Adrenal gland (tissue), 12 donors: ENCODE results near the gene MYH1. TPM values are rescaled to one million over a fixed set of nuclear protein-coding genes. Genes with fewer than 3 reads are reported as not detected.

Source experiments
- DNase-seq, 7 donors: peaks; one replicate each; pipeline ENCODE4 v3.0.0-alpha.2; 2019 to 2020
- H3K27ac ChIP-seq, 5 donors: fragments of 200-600 bp; sonication (generic) in 4 of 5; 1 replicate in 3 of 5; 2 replicates in 2 of 5; pipeline versions ENCODE4 v1.5.1 to v1.8.0; 2016 to 2020; ENCODE audit warnings: mild to moderate bottlenecking in 1 of 5
- H3K27me3 ChIP-seq: fragments of 200-600 bp; 2 replicates; pipeline ENCODE4 v1.8.0; 2021
- H3K36me3 ChIP-seq, 2 donors: fragments of 200-600 bp; replicated peaks in 1 of 2; 1 replicate in 1 of 2; 2 replicates in 1 of 2; pipeline versions ENCODE4 v1.5.1 to v1.8.0; 2018 to 2022
- H3K4me1 ChIP-seq, 2 donors: fragments of 200-600 bp; replicated peaks in 1 of 2; 1 replicate in 1 of 2; 2 replicates in 1 of 2; pipeline versions ENCODE4 v1.5.1 to v1.8.0; 2018 to 2021
- H3K4me3 ChIP-seq, 4 donors: fragments of 200-600 bp; sonication (generic) in 3 of 4; one replicate each; pipeline ENCODE4 v1.5.1; 2016 to 2018
- H3K9me3 ChIP-seq, 3 donors: fragments of 200-600 bp; sonication (generic) in 1 of 3; replicated peaks in 1 of 3; 1 replicate in 2 of 3; 2 replicates in 1 of 3; pipeline versions ENCODE4 v1.5.1 to v1.8.0; 2016 to 2021
- CTCF ChIP-seq, 6 experiments: fragments of 450-650 bp in 4 of 6; fragments of 200-600 bp in 2 of 6; sonication (generic) in 1 of 6; IDR thresholded peaks; 1 replicate in 5 of 6; 2 replicates in 1 of 6; pipeline versions ENCODE4 v1.5.1 to v1.8.0; 2016 to 2021; ENCODE audit warnings: antibody characterized with exemption in 6 of 6, mild to moderate bottlenecking in 2 of 6, moderate library complexity in 1 of 6
- POLR2A ChIP-seq, 2 donors: fragments of 450-650 bp; IDR thresholded peaks; one replicate each; pipeline ENCODE4 v1.6.1; 2017; ENCODE audit warnings: antibody characterized with exemption in 2 of 2, mild to moderate bottlenecking in 2 of 2, moderate library complexity in 1 of 2
- WGBS, 4 donors: extraction: QIAGEN DNeasy Blood & Tissue Kit in 2 of 4; methylation state at CpG; one replicate each; pipeline versions ENCODE4 v1.1.5 to v1.1.7; 2013 to 2017; 5-methylcytosine and 5-hydroxymethylcytosine counted together
- intact Hi-C, 2 donors: fragments of 100-400 bp; cut with DNase I; formaldehyde crosslinking; loops; one replicate each; pipeline versions ENCODE4 v1.14.1 to v1.15.0; 2022 to 2023
- polyA plus RNA-seq, 3 donors: library from polyadenylated mRNA; stranded (reverse); fragments of 200-250 nt in 2 of 3; fragments of 350-450 nt in 1 of 3; fragmentation: Illumina TruSeq in 1 of 3; extraction: RNeasy Lipid Tissue Mini Kit (QIAGEN cat#74804) in 1 of 3; gene quantifications; one replicate each; pipeline ENCODE4 v1.2.3, GENCODE V29; 2013 to 2014
- total RNA-seq, 9 donors: library from RNA; depleted of rRNA in 4 of 9; stranded (reverse); fragments of >200 nt in 4 of 9; fragments of 120-200 nt in 1 of 9; fragmentation: NEBNext Ultra II Directional in 1 of 9; extraction: Animal tissue kit (Norgen Biotek cat#: 25700) in 1 of 9; gene quantifications; one replicate each; pipeline versions ENCODE4 v1.1.0 to v1.2.4, GENCODE V29; 2013 to 2023
- donor health status: healthy with polysubstance abuse.
- donor health status: Bipolar disorder and iron deficiency.
- donor health status: DM: yes; HTN: yes; CAD: no.
- donor health status: DM: no; HTN: no; CAD: no.
- donor health status: DM: no; HTN: no; CAD: no.
- donor health status: DM: yes; HTN: yes; CAD: no.

Gene MYH1
- total and polyA plus RNA-seq, 12 donors = 0.07 to 1.9 TPM; not detected in 10

- no peak for TF ChIP-seq POLR2A (IDR thresholded peaks at IDR 0.05)
- TF ChIP-seq CTCF (IDR thresholded peaks at IDR 0.05) = no peak
- Histone ChIP-seq H3K9me3 (no peaks in the 10 kb centered on the region), H3K4me1 (no peaks in the 10 kb centered on the region), H3K27ac (no peak overlapping the region), H3K4me3 (no peak overlapping the region), H3K27me3 (no peaks in the 10 kb centered on the region), H3K36me3 (no peaks in the 10 kb centered on the region)
- 70 to 82% (median 80%) methylated on average over 1 of the region's 1 CpG for WGBS, 4 donors
- no peak for DNase-seq
- intact Hi-C loops = no loop called here
Measured at GRCh38 chr17:10532026-10532425, 13.7 kb upstream of the MYH1 start.

- no peaks in the 10 kb centered on the region for H3K4me1 ChIP-seq
- no peaks in the 10 kb centered on the region for H3K36me3 ChIP-seq
- no peak for TF ChIP-seq CTCF (IDR thresholded peaks at IDR 0.05)
- TF ChIP-seq POLR2A (IDR thresholded peaks at IDR 0.05) = no peak
- no peak overlapping the region for H3K4me3 ChIP-seq
- WGBS, 4 donors = 70 to 77% (median 71%) methylated on average over 6 of the region's 6 CpGs
- H3K27me3 ChIP-seq = no peaks in the 10 kb centered on the region
- DNase-seq = no peak
- H3K9me3 ChIP-seq = no peaks in the 10 kb centered on the region
- H3K27ac ChIP-seq = no peak overlapping the region
- intact Hi-C loops = no loop called here
Measured at GRCh38 chr17:10527419-10527818, 9.1 kb upstream of the MYH1 start.

GRCh38 chr17:10526517-10526916 lies 8.2 kb upstream of the MYH1 start:
- 70 to 81% (median 77%) methylated on average over 11 of the region's 11 CpGs for WGBS, 4 donors

GRCh38 chr17:10523064-10523463 lies 4.7 kb upstream of the MYH1 start:
- Histone ChIP-seq H3K9me3 (no peaks in the 10 kb centered on the region), H3K4me3 (no peak overlapping the region), H3K4me1 (no peaks in the 10 kb centered on the region), H3K27me3 (no peaks in the 10 kb centered on the region), H3K27ac (no peak overlapping the region), H3K36me3 (no peaks in the 10 kb centered on the region)
- DNase-seq = no peak
- TF ChIP-seq CTCF (IDR thresholded peaks at IDR 0.05) = no peak
- no peak for TF ChIP-seq POLR2A (IDR thresholded peaks at IDR 0.05)
- WGBS, 4 donors = 83 to 89% (median 85%) methylated on average over 7 of the region's 7 CpGs
- intact Hi-C loops = no loop called here

More at GRCh38 chr17:10526517-10526916, 8.2 kb upstream of the MYH1 start:
- Histone ChIP-seq H3K4me3 (no peak overlapping the region), H3K4me1 (no peaks in the 10 kb centered on the region), H3K27me3 (no peaks in the 10 kb centered on the region), H3K9me3 (no peaks in the 10 kb centered on the region), H3K27ac (no peak overlapping the region), H3K36me3 (no peaks in the 10 kb centered on the region)
- DNase-seq = no peak
- intact Hi-C loops = no loop called here
- TF ChIP-seq CTCF (IDR thresholded peaks at IDR 0.05) (no peak), POLR2A (IDR thresholded peaks at IDR 0.05) (no peak)
